ENCODE data around the gene HSF5. TPM values are rescaled to one million over a fixed set of nuclear protein-coding genes. Genes with fewer than 3 reads are reported as not detected.
A peak's percentile ranks its signal among the peaks of the same experiment; 100 is the strongest.

The HSF5 gene
- polyA plus RNA-seq, 1 experiment, result not detected

- no peak for TF ChIP-seq CTCF (IDR thresholded peaks at IDR 0.05; ENCODE audit: insufficient read depth, low read depth, low read length)
- CTCF ChIA-PET, result interaction anchor here (1.2 to 1.6 kb wide), 2 partner anchors 12 to 47 kb away, joined by 4 to 5 read pairs; no protein-coding TSS in a partner anchor
Measured at GRCh38 chr17:58530655-58531054, 42.4 kb upstream of the HSF5 start.

GRCh38 chr17:58529275-58529674 is 41.1 kb upstream of the HSF5 start:
- CTCF ChIA-PET, result interaction anchor here (1.0 to 2.7 kb wide), 3 partner anchors 15 to 237 kb away, joined by 3 to 9 read pairs (median 4); a partner anchor contains a TSS
- no peaks in the 10 kb centered on the region for H3K36me3 ChIP-seq (ENCODE audit: control insufficient read depth, insufficient read depth, low read length)
- no peak for TF ChIP-seq CTCF (IDR thresholded peaks at IDR 0.05; ENCODE audit: insufficient read depth, low read depth, low read length)
- H3K4me3 ChIP-seq (ENCODE audit: low read depth, low read length), result no peak overlapping the region
- POLR2A ChIA-PET, result interaction anchor here (0.6 kb wide), 1 partner anchor 16 kb away, joined by 4 read pairs; no protein-coding TSS in a partner anchor
- H3K27me3 ChIP-seq (ENCODE audit: control insufficient read depth, insufficient read depth, low read length), result no peaks in the 10 kb centered on the region; the same call in 1 of the 2 replicates
- DNase-seq (ENCODE audit: low read depth), result no peak

More at GRCh38 chr17:58530655-58531054, 42.4 kb upstream of the HSF5 start:
- POLR2A ChIA-PET, result no interaction called here
- H3K36me3 ChIP-seq (ENCODE audit: control insufficient read depth, insufficient read depth, low read length), result no peaks in the 10 kb centered on the region
- H3K27me3 ChIP-seq (ENCODE audit: control insufficient read depth, insufficient read depth, low read length), result no peaks in the 10 kb centered on the region; the same call in 1 of the 2 replicates
- DNase-seq (ENCODE audit: low read depth), result no peak
- no peak overlapping the region for H3K4me3 ChIP-seq (ENCODE audit: low read depth, low read length)

GRCh38 chr17:58528443-58528842 is 40.2 kb upstream of the HSF5 start:
- no peaks in the 10 kb centered on the region; the same call in 1 of the 2 replicates for H3K27me3 ChIP-seq (ENCODE audit: control insufficient read depth, insufficient read depth, low read length)
- no peak overlapping the region for H3K4me3 ChIP-seq (ENCODE audit: low read depth, low read length)
- no peak for DNase-seq (ENCODE audit: low read depth)
- no peaks in the 10 kb centered on the region for H3K36me3 ChIP-seq (ENCODE audit: control insufficient read depth, insufficient read depth, low read length)
- ChIA-PET CTCF (interaction anchor here (0.6 to 2.7 kb wide), 4 partner anchors 10 to 1581 kb away, joined by 3 to 10 read pairs (median 6); a partner anchor contains a TSS), POLR2A (no interaction called here)
- TF ChIP-seq CTCF (IDR thresholded peaks at IDR 0.05; ENCODE audit: insufficient read depth, low read depth, low read length), result no peak

- Histone ChIP-seq H3K27me3 (ENCODE audit: control insufficient read depth, insufficient read depth, low read length) (no peaks in the 10 kb centered on the region; the same call in 1 of the 2 replicates), H3K36me3 (ENCODE audit: control insufficient read depth, insufficient read depth, low read length) (no peaks in the 10 kb centered on the region), H3K4me3 (ENCODE audit: low read depth, low read length) (no peak overlapping the region)
- ChIA-PET CTCF (interaction anchor here (0.6 to 2.7 kb wide), 5 partner anchors 9 to 1581 kb away, joined by 3 to 10 read pairs (median 3); a partner anchor contains a TSS), POLR2A (no interaction called here)
- no peak for TF ChIP-seq CTCF (IDR thresholded peaks at IDR 0.05; ENCODE audit: insufficient read depth, low read depth, low read length)
- no peak for DNase-seq (ENCODE audit: low read depth)
Measured at GRCh38 chr17:58527949-58528348, 39.7 kb upstream of the HSF5 start.

GRCh38 chr17:58527306-58527705 is 39.1 kb upstream of the HSF5 start:
- Histone ChIP-seq H3K27me3 (ENCODE audit: control insufficient read depth, insufficient read depth, low read length) (no peaks in the 10 kb centered on the region), H3K36me3 (ENCODE audit: control insufficient read depth, insufficient read depth, low read length) (no peaks in the 10 kb centered on the region), H3K4me3 (ENCODE audit: low read depth, low read length) (no peak overlapping the region)
- ChIA-PET POLR2A (no interaction called here), CTCF (interaction anchor here (1.0 to 2.7 kb wide), 4 partner anchors 8 to 176 kb away, joined by 3 to 10 read pairs (median 6); a partner anchor contains a TSS)
- TF ChIP-seq CTCF (IDR thresholded peaks at IDR 0.05; ENCODE audit: insufficient read depth, low read depth, low read length), result peak; percentile 24; the same call in 1 of the 2 replicates
- no peak for DNase-seq (ENCODE audit: low read depth)

Measured in BJ (cell line).